Neural cell (in vitro differentiated cells): ENCODE data around the gene KRTAP26-1. TPM values are rescaled to one million over a fixed set of nuclear protein-coding genes. Genes with fewer than 3 reads are reported as not detected.

Experiments used
- H2AFZ ChIP-seq: fragments of 200-600, 300-800 bp; sonication (generic), shearing (Covaris generic); 2 replicates; pipeline ENCODE4 v1.6.0; 2014; ENCODE audit warnings: low read depth, mild to moderate bottlenecking, antibody characterized with exemption, low read length, moderate library complexity
- H3F3A ChIP-seq: fragments of 200-600 bp; shearing (Covaris generic); 2 replicates; pipeline ENCODE4 v1.6.1; 2016; ENCODE audit warnings: mild to moderate bottlenecking, moderate library complexity, mixed read lengths, antibody characterized with exemption, low read length; ENCODE audit not compliant: insufficient read depth, poor library complexity, severe bottlenecking
- H3K27ac ChIP-seq: fragments of 200-600, 300-800 bp; sonication (generic), shearing (Covaris generic); 2 replicates; pipeline ENCODE4 v1.5.1; 2014; ENCODE audit warnings: mild to moderate bottlenecking, low read length, moderate library complexity
- H3K27me3 ChIP-seq: fragments of 300-800, 200-600 bp; sonication (generic), shearing (Covaris generic); 2 replicates; pipeline ENCODE4 v1.6.0; 2014; ENCODE audit warnings: mild to moderate bottlenecking, low read depth, low read length, moderate library complexity; ENCODE audit not compliant: insufficient read depth
- H3K36me3 ChIP-seq: fragments of 300-800, 200-600 bp; sonication (generic), shearing (Covaris generic); 2 replicates; pipeline ENCODE4 v1.5.1; 2014; ENCODE audit warnings: mild to moderate bottlenecking, antibody characterized with exemption, low read length, moderate library complexity; ENCODE audit not compliant: insufficient read depth
- H3K4me2 ChIP-seq: fragments of 300-800, 200-600 bp; sonication (generic), shearing (Covaris generic); 2 replicates; pipeline ENCODE4 v1.6.0; 2014; ENCODE audit warnings: mild to moderate bottlenecking, low read length
- H3K4me3 ChIP-seq: fragments of 300-800, 200-600 bp; sonication (generic), shearing (Covaris generic); 2 replicates; pipeline ENCODE4 v1.5.1; 2014; ENCODE audit warnings: mild to moderate bottlenecking, low read length, moderate library complexity
- H3K79me2 ChIP-seq: fragments of 200-600 bp; shearing (Covaris generic); replicated peaks from 2 replicates; pipeline ENCODE4 v1.6.0; 2014; ENCODE audit warnings: mild to moderate bottlenecking, low read length, moderate library complexity; ENCODE audit not compliant: insufficient read depth
- H3K9ac ChIP-seq: fragments of 300-800, 200-600 bp; sonication (generic), shearing (Covaris generic); 2 replicates; pipeline ENCODE4 v1.6.1; 2016; ENCODE audit warnings: mild to moderate bottlenecking, low read length, mixed read lengths
- H3K9me2 ChIP-seq: fragments of 200-600 bp; shearing (Covaris generic); 2 replicates; pipeline ENCODE4 v1.6.1; 2016; ENCODE audit warnings: mild to moderate bottlenecking, low read length, mixed read lengths; ENCODE audit not compliant: insufficient read depth
- H3K9me3 ChIP-seq: fragments of 200-600, 300-800 bp; sonication (generic), shearing (Covaris generic); 2 replicates; pipeline ENCODE4 v1.6.1; 2016; ENCODE audit warnings: mild to moderate bottlenecking, mixed run types, low read length, moderate library complexity, mixed read lengths
- H4K20me1 ChIP-seq: fragments of 200-600 bp; shearing (Covaris generic); 2 replicates; pipeline ENCODE4 v1.6.1; 2016; ENCODE audit warnings: mild to moderate bottlenecking, mixed run types; ENCODE audit not compliant: insufficient read depth
- CTCF ChIP-seq: fragments of 450-650 bp; IDR thresholded peaks from 2 replicates; pipeline ENCODE4 v1.5.1; 2014; ENCODE audit warnings: antibody characterized with exemption, mild to moderate bottlenecking, moderate library complexity; ENCODE audit not compliant: poor library complexity, severe bottlenecking
- EP300 ChIP-seq: fragments of 450-650 bp; conservative IDR thresholded peaks from 2 replicates; pipeline ENCODE4 v1.6.1; 2014; ENCODE audit warnings: antibody characterized with exemption, mild to moderate bottlenecking, moderate library complexity; ENCODE audit not compliant: poor library complexity, severe bottlenecking
- EZH2 ChIP-seq: fragments of 200-600, 300-800 bp; shearing (Covaris generic), sonication (generic); IDR thresholded peaks from 2 replicates; pipeline ENCODE4 v1.6.1; 2014; ENCODE audit warnings: antibody characterized with exemption, low read length, borderline replicate concordance, mild to moderate bottlenecking; ENCODE audit not compliant: insufficient read depth, poor library complexity, severe bottlenecking
- MXI1 ChIP-seq: fragments of 450-650 bp; conservative IDR thresholded peaks from 2 replicates; pipeline ENCODE4 v1.6.1; 2014; ENCODE audit warnings: antibody characterized with exemption, mild to moderate bottlenecking; ENCODE audit not compliant: poor library complexity, severe bottlenecking
- POLR2AphosphoS5 ChIP-seq: IDR thresholded peaks from 2 replicates; pipeline ENCODE4 v1.6.1; 2012
- RAD21 ChIP-seq: fragments of 450-650 bp; conservative IDR thresholded peaks from 2 replicates; pipeline ENCODE4 v1.6.1; 2014; ENCODE audit warnings: antibody characterized with exemption, mild to moderate bottlenecking, moderate library complexity
- SMC3 ChIP-seq: fragments of 450-650 bp; conservative IDR thresholded peaks from 2 replicates; pipeline ENCODE4 v1.6.1; 2014; ENCODE audit warnings: antibody characterized with exemption, mild to moderate bottlenecking, moderate library complexity; ENCODE audit not compliant: poor library complexity
- TAF1 ChIP-seq: IDR thresholded peaks from 2 replicates; pipeline ENCODE4 v1.6.1; 2012; ENCODE audit warnings: low read depth
- polyA plus RNA-seq: library from polyadenylated mRNA; depleted of rRNA; stranded (reverse); fragments of >200 nt; gene quantifications from 2 replicates; pipeline ENCODE4 v1.2.3, GENCODE V29; 2014
- TF ChIP-seq, protein P1 (sequence below): IDR thresholded peaks from 2 replicates; pipeline ENCODE4 v1.6.1; 2012; ENCODE audit warnings: borderline replicate concordance

The KRTAP26-1 gene
- polyA plus RNA-seq, 1 donor from 2014 or later: not detected

GRCh38 chr21:30306884-30307283 lies 13.2 kb downstream of the KRTAP26-1 start:
- Histone ChIP-seq H3F3A (no peaks in the 10 kb centered on the region), H2AFZ (no peak overlapping the region), H3K27ac (no peak overlapping the region), H3K79me2 (no peaks in the 10 kb centered on the region), H3K4me3 (no peak overlapping the region), H3K27me3 (no peaks in the 10 kb centered on the region), H3K9me2 (no peaks in the 10 kb centered on the region), H3K4me2 (no peak overlapping the region), H4K20me1 (no peaks in the 10 kb centered on the region), H3K36me3 (no peaks in the 10 kb centered on the region), H3K9ac (no peak overlapping the region), H3K9me3 (no peaks in the 10 kb centered on the region)
- TF ChIP-seq EP300 (no peak), EZH2 (no peak), SMC3 (no peak), TAF1 (no peak), RAD21 (no peak), MXI1 (no peak)

- Histone ChIP-seq H3K9me2 (no peaks in the 10 kb centered on the region), H3K9me3 (no peaks in the 10 kb centered on the region), H3K9ac (no peak overlapping the region), H3K27ac (no peak overlapping the region), H3K27me3 (no peaks in the 10 kb centered on the region), H3K4me2 (no peak overlapping the region), H3K79me2 (no peaks in the 10 kb centered on the region), H2AFZ (no peak overlapping the region), H3F3A (no peaks in the 10 kb centered on the region), H3K4me3 (no peak overlapping the region), H3K36me3 (no peaks in the 10 kb centered on the region), H4K20me1 (no peaks in the 10 kb centered on the region)
- no peak for TF ChIP-seq RAD21
- TF ChIP-seq POLR2AphosphoS5: no peak
- no peak for TF ChIP-seq SMC3
- TF ChIP-seq EZH2: no peak
- TF ChIP-seq EP300: no peak
- TF ChIP-seq TAF1: no peak
- TF ChIP-seq MXI1: no peak
- no peak for TF ChIP-seq CTCF
Observed at GRCh38 chr21:30305136-30305535, 15.0 kb downstream of the KRTAP26-1 start.

- H3F3A ChIP-seq: no peaks in the 10 kb centered on the region
- H3K79me2 ChIP-seq: no peaks in the 10 kb centered on the region
- no peak within 1 kb of the TSS for H3K9ac ChIP-seq
- no peak within 1 kb of the TSS for H3K4me2 ChIP-seq
- H4K20me1 ChIP-seq: no peaks in the 10 kb centered on the region
- H3K4me3 ChIP-seq: no peak within 1 kb of the TSS
- H3K9me2 ChIP-seq: no peaks in the 10 kb centered on the region
- no peak for TF ChIP-seq TAF1
- TF ChIP-seq EZH2: no peak
- TF ChIP-seq SMC3: no peak
- no peak for TF ChIP-seq POLR2AphosphoS5
- TF ChIP-seq MXI1: no peak
- no peak for TF ChIP-seq CTCF
- TF ChIP-seq, protein P1, sequence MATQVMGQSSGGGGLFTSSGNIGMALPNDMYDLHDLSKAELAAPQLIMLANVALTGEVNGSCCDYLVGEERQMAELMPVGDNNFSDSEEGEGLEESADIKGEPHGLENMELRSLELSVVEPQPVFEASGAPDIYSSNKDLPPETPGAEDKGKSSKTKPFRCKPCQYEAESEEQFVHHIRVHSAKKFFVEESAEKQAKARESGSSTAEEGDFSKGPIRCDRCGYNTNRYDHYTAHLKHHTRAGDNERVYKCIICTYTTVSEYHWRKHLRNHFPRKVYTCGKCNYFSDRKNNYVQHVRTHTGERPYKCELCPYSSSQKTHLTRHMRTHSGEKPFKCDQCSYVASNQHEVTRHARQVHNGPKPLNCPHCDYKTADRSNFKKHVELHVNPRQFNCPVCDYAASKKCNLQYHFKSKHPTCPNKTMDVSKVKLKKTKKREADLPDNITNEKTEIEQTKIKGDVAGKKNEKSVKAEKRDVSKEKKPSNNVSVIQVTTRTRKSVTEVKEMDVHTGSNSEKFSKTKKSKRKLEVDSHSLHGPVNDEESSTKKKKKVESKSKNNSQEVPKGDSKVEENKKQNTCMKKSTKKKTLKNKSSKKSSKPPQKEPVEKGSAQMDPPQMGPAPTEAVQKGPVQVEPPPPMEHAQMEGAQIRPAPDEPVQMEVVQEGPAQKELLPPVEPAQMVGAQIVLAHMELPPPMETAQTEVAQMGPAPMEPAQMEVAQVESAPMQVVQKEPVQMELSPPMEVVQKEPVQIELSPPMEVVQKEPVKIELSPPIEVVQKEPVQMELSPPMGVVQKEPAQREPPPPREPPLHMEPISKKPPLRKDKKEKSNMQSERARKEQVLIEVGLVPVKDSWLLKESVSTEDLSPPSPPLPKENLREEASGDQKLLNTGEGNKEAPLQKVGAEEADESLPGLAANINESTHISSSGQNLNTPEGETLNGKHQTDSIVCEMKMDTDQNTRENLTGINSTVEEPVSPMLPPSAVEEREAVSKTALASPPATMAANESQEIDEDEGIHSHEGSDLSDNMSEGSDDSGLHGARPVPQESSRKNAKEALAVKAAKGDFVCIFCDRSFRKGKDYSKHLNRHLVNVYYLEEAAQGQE: no peak
- no peak for TF ChIP-seq EP300
- no peak for TF ChIP-seq RAD21
- no peaks in the 10 kb centered on the region for H3K9me3 ChIP-seq
- H3K27ac ChIP-seq: no peak within 1 kb of the TSS
- no peak within 1 kb of the TSS for H2AFZ ChIP-seq
- no peaks in the 10 kb centered on the region for H3K36me3 ChIP-seq
- no peaks in the 10 kb centered on the region for H3K27me3 ChIP-seq
Observed at GRCh38 chr21:30289215-30289614, 30.9 kb downstream of the KRTAP26-1 start, which contains the start of gene KRTAP25-1. Gene KRTAP25-1 (minus strand): TSS chr21:30289514. CDS start chr21:30289490, 24 bp downstream.
